ENCODE data around the gene NEURL1. TPM values are rescaled to one million over a fixed set of nuclear protein-coding genes. Genes with fewer than 3 reads are reported as not detected.

NEURL1 gene
- total RNA-seq, 2 donors from 2014 or later = 0.37 to 0.38 TPM

DNA sequence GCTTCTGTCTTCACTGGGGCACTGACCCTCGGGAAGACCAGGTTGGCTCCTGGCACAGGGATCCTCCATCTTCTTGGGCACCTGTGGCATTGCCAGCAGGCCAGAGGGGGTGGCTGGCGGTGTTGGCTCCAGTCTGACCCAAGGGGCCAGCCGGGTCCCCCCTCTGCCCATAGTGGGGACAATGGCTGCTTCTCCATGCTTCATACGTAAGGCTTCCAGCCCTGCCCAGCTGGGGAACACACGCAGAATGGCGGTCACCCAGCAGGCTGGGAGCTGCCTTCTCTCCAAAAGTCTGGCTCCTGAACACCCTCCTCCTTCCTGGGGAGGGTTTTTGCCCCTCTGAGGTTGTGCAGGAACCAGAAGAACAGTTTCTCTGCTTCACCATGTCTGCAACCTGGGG, 106.8 kb downstream of the NEURL1 start:
- Mint-ChIP-seq H3K4me3 (no peak overlapping the region), H3K9me3 (no peaks in the 10 kb centered on the region), H3K4me1 (peaks cover 3% of the 10 kb centered on the region), H3K36me3 (ENCODE audit: low read depth) (peaks cover 25% of the 10 kb centered on the region), H3K27me3 (ENCODE audit: insufficient read depth) (no peaks in the 10 kb centered on the region), H3K27ac (no peak overlapping the region)
- no peak overlapping the region for H3K27ac ChIP-seq (ENCODE audit: low read depth, low read length)
- H3K4me1 ChIP-seq (ENCODE audit: control insufficient read depth, insufficient read depth, low read length) = no peaks in the 10 kb centered on the region
- H3K9ac ChIP-seq (ENCODE audit: extremely low read depth, low read length, poor library complexity, severe bottlenecking) = no peak overlapping the region
- peaks cover 3% of the 10 kb centered on the region for H3K36me3 ChIP-seq (ENCODE audit: control insufficient read depth, insufficient read depth, low read length)
- no peaks in the 10 kb centered on the region for H3K9me3 ChIP-seq (ENCODE audit: control insufficient read depth, low read length)
- TF ChIP-seq, protein P1, sequence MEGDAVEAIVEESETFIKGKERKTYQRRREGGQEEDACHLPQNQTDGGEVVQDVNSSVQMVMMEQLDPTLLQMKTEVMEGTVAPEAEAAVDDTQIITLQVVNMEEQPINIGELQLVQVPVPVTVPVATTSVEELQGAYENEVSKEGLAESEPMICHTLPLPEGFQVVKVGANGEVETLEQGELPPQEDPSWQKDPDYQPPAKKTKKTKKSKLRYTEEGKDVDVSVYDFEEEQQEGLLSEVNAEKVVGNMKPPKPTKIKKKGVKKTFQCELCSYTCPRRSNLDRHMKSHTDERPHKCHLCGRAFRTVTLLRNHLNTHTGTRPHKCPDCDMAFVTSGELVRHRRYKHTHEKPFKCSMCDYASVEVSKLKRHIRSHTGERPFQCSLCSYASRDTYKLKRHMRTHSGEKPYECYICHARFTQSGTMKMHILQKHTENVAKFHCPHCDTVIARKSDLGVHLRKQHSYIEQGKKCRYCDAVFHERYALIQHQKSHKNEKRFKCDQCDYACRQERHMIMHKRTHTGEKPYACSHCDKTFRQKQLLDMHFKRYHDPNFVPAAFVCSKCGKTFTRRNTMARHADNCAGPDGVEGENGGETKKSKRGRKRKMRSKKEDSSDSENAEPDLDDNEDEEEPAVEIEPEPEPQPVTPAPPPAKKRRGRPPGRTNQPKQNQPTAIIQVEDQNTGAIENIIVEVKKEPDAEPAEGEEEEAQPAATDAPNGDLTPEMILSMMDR (conservative IDR thresholded peaks at IDR 0.05) = no peak
- WGBS, 2 experiments (ENCODE audit: insufficient coverage in 1 of 2, insufficient read length in 1 of 2) = 92% methylated on average over 6 of the region's 6 CpGs; no CpG with 5 or more reads in 1 of the 2 experiments
- no peak for DNase-seq
- no peaks in the 10 kb centered on the region for H3K27me3 ChIP-seq (ENCODE audit: control insufficient read depth, insufficient read depth, low read length, poor library complexity, severe bottlenecking)
- no peak overlapping the region for H3K4me3 ChIP-seq (ENCODE audit: low read length)

DNA sequence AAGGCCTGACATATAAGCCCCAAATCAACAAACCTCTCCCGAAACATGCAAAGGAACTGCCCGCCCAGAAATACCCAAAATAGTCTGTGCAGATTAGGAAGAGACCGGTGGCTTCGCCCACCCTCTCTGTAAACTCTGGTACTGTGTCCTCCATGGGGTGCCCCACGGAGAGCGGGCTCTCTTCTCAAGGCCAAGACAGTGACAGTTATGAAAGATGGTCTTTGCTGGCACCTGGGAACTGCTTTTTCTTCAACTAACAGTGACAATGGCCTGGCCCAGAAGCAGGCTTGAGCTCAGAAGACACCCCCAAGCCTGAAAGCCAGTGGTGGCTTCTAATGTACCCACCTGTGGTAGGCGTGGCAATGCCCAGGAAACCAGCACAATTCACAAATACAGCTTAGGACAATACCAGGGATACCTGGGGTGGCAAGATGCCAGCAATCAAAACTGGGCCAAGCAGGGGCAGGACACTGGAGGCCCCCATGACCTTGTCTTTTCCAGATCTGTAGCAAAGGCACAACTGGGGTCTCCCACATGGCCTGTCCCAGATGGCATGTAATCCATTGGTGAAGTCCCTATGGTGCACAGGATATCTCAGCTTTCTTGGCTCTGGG, 107.6 kb downstream of the NEURL1 start:
- TF ChIP-seq, protein P1 (conservative IDR thresholded peaks at IDR 0.05) = no peak
- no peaks in the 10 kb centered on the region for H3K4me1 ChIP-seq (ENCODE audit: control insufficient read depth, insufficient read depth, low read length)
- DNase-seq = no peak
- 84 to 85% methylated on average over 4 to 7 of the region's 7 CpGs for WGBS, 2 experiments (ENCODE audit: insufficient coverage in 1 of 2, insufficient read length in 1 of 2)
- H3K27me3 ChIP-seq (ENCODE audit: control insufficient read depth, insufficient read depth, low read length, poor library complexity, severe bottlenecking) = no peaks in the 10 kb centered on the region
- H3K9me3 ChIP-seq (ENCODE audit: control insufficient read depth, low read length) = peaks cover 4% of the 10 kb centered on the region
- no peaks in the 10 kb centered on the region for H3K27me3 Mint-ChIP-seq (ENCODE audit: insufficient read depth)
- no peak overlapping the region for H3K27ac ChIP-seq (ENCODE audit: low read depth, low read length)
- H3K9ac ChIP-seq (ENCODE audit: extremely low read depth, low read length, poor library complexity, severe bottlenecking) = no peak overlapping the region
- peaks cover 5% of the 10 kb centered on the region for H3K9me3 Mint-ChIP-seq
- no peak overlapping the region for H3K27ac Mint-ChIP-seq
- peaks cover 3% of the 10 kb centered on the region for H3K4me1 Mint-ChIP-seq
- peaks cover 6% of the 10 kb centered on the region for H3K36me3 ChIP-seq (ENCODE audit: control insufficient read depth, insufficient read depth, low read length)
- peaks cover 33% of the 10 kb centered on the region for H3K36me3 Mint-ChIP-seq (ENCODE audit: low read depth)
- H3K4me3 ChIP-seq (ENCODE audit: low read length) = no peak overlapping the region
- H3K4me3 Mint-ChIP-seq = no peak overlapping the region

GRCh38 chr10:103602028-103602851, 108.7 kb downstream of the NEURL1 start:
- Histone ChIP-seq H3K4me3 (ENCODE audit: low read length) (no peak overlapping the region), H3K9ac (ENCODE audit: extremely low read depth, low read length, poor library complexity, severe bottlenecking) (no peak overlapping the region), H3K9me3 (ENCODE audit: control insufficient read depth, low read length) (peaks cover 5% of the 10 kb centered on the region), H3K27me3 (ENCODE audit: control insufficient read depth, insufficient read depth, low read length, poor library complexity, severe bottlenecking) (no peaks in the 10 kb centered on the region), H3K36me3 (ENCODE audit: control insufficient read depth, insufficient read depth, low read length) (peaks cover 6% of the 10 kb centered on the region), H3K27ac (ENCODE audit: low read depth, low read length) (no peak overlapping the region), H3K4me1 (ENCODE audit: control insufficient read depth, insufficient read depth, low read length) (no peaks in the 10 kb centered on the region)
- Mint-ChIP-seq H3K27ac (no peak overlapping the region), H3K27me3 (ENCODE audit: insufficient read depth) (no peaks in the 10 kb centered on the region), H3K4me3 (no peak overlapping the region), H3K36me3 (ENCODE audit: low read depth) (peaks cover 34% of the 10 kb centered on the region), H3K9me3 (peaks cover 13% of the 10 kb centered on the region), H3K4me1 (peaks cover 3% of the 10 kb centered on the region)
- 94 to 96% methylated on average over 31 to 47 of the region's 47 CpGs for WGBS, 2 experiments (ENCODE audit: insufficient coverage in 1 of 2, insufficient read length in 1 of 2)
- TF ChIP-seq, protein P1 (conservative IDR thresholded peaks at IDR 0.05) = no peak
- DNase-seq = no peak

All from endodermal cell (in vitro differentiated cells).